Forelimb muscle (tissue), 1 donor: ENCODE results near the gene TGFBR2. TPM values are rescaled to one million over a fixed set of nuclear protein-coding genes. Genes with fewer than 3 reads are reported as not detected.
A peak's percentile ranks its signal among the peaks of the same experiment; 100 is the strongest.

Experiments used
- DNase-seq: peaks from one replicate; pipeline ENCODE4 v3.0.0-alpha.2; 2013; ENCODE audit warnings: low read depth
- polyA plus RNA-seq: library from polyadenylated mRNA; unstranded; fragments of 120-200 nt; gene quantifications from one replicate; pipeline ENCODE4 v1.2.1, GENCODE V29; 2013; ENCODE audit not compliant: insufficient read length

Gene TGFBR2
- polyA plus RNA-seq, 1 donor: 52.1 TPM

GRCh38 chr3:30692498-30693130, 86.2 kb downstream of the TGFBR2 start:
- DNase-seq: no peak

GRCh38 chr3:30693470-30694120, 87.2 kb downstream of the TGFBR2 start:
- DNase-seq: peak; percentile 55

GRCh38 chr3:30694148-30694547, 87.7 kb downstream of the TGFBR2 start:
- DNase-seq: no peak

- DNase-seq: no peak
Measured at GRCh38 chr3:30694668-30695067, 88.3 kb downstream of the TGFBR2 start.

- no peak for DNase-seq
Measured at GRCh38 chr3:30695302-30696061, 89.1 kb downstream of the TGFBR2 start.

GRCh38 chr3:30696403-30696819, 90.0 kb downstream of the TGFBR2 start:
- no peak for DNase-seq

GRCh38 chr3:30696896-30697295, 90.5 kb downstream of the TGFBR2 start:
- no peak for DNase-seq

- no peak for DNase-seq
Measured at GRCh38 chr3:30698549-30698948, 92.1 kb downstream of the TGFBR2 start.

- no peak for DNase-seq
Measured at GRCh38 chr3:30699927-30700326, 93.5 kb downstream of the TGFBR2 start.

GRCh38 chr3:30700702-30701321, 94.4 kb downstream of the TGFBR2 start:
- DNase-seq: no peak

GRCh38 chr3:30702038-30702827, 95.8 kb downstream of the TGFBR2 start:
- DNase-seq: no peak

- DNase-seq: no peak
Measured at GRCh38 chr3:30702828-30703397, 96.5 kb downstream of the TGFBR2 start.

- DNase-seq: no peak
Measured at GRCh38 chr3:30704931-30705890, 98.8 kb downstream of the TGFBR2 start.

GRCh38 chr3:30707825-30708224, 101.4 kb downstream of the TGFBR2 start:
- DNase-seq: no peak

GRCh38 chr3:30708472-30708871, 102.1 kb downstream of the TGFBR2 start:
- no peak for DNase-seq

GRCh38 chr3:30710017-30710416, 103.6 kb downstream of the TGFBR2 start:
- DNase-seq: no peak

GRCh38 chr3:30711151-30711550, 104.8 kb downstream of the TGFBR2 start:
- DNase-seq: no peak

- DNase-seq: no peak
Measured at GRCh38 chr3:30711867-30712266, 105.5 kb downstream of the TGFBR2 start.

- DNase-seq: no peak
Measured at GRCh38 chr3:30712991-30713390, 106.6 kb downstream of the TGFBR2 start.

GRCh38 chr3:30713885-30714503, 107.6 kb downstream of the TGFBR2 start:
- DNase-seq: no peak
